ENCODE measurements around the gene SLC8A2.

Gene SLC8A2

DNA sequence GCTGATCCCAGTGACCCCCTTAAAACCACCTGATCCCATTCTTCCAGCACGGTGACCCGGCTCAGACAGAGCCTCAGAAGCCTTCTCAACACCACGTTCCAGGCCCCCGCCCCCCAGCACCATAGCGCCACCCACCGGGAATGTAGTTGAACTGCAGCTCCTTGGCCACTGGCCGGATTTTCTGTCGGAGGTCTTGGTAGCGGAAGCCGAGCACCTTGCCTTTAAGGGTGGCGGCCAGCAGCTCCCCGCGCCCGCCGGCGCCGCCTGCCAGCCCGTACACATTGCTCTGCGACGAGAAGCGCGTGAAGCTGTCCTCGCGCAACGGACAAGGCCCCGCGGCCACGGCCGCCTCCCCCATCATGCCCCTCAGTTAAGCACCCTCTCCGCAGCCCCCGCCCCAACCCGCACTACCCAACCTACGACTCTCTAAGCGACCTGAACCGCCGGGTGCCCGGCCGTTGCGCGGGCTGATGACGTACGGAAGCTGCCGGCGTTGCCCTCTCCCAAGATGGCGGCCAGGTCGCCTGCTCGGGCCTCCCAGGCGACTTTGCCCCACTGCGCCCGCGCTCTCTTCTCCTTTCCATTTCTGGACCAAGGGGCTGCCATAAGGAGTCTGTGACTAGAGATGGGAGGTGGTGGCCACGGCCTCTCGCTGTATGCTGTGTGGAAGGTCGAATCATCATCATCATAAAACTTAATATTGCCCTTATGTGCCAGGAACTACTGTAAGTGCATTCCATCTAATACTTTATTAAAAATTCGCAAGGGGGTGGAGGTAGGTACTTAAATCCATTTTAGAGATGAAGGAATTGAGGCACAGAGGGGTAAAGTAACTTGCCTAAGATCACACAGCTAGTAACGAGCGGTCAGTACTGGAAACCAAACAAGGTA is 12.4 kb upstream of the SLC8A2 start, which contains the start of gene KPTN:
Gene KPTN (minus strand): TSS at position 420 of the 891 bp plus-strand sequence. CDS start 59 bp downstream, at position 361.
- Histone ChIP-seq H3K4me3 (ENCODE audit: low read depth, low read length) (peak within 1 kb of the TSS; percentile 98), H3K27ac (ENCODE audit: low read depth, low read length) (peak within 1 kb of the TSS; percentile 90), H3K4me1 (ENCODE audit: control insufficient read depth, insufficient read depth, low read length) (no peaks in the 10 kb centered on the region), H3K9ac (ENCODE audit: low read depth, low read length) (peak within 1 kb of the TSS; percentile 95), H3K9me3 (ENCODE audit: control insufficient read depth, insufficient read depth, low read length) (no peaks in the 10 kb centered on the region), H3K27me3 (ENCODE audit: control insufficient read depth, insufficient read depth, low read length) (no peaks in the 10 kb centered on the region), H3K36me3 (ENCODE audit: control insufficient read depth, insufficient read depth, low read length) (peaks cover 8% of the 10 kb centered on the region)

DNA sequence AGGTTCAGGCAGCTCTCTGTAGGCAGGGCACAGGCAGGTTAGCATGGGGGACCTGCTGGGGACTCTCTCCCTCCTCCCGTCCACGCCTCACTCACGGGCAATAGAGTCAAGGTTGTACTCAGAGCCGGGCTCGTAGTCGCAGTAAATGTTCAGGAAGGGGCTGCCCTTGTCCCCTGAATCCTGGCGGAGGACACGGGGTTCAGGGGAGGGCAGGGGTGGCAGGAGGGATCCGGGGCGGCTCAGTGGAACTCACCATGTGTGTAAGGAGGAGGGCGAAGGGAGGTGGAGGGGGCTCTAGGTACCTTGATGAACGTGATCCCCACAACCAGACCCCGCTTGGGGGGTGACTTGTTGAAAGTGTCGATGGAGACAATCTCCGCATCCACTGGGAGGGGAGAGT is 11.5 kb upstream of the SLC8A2 start:
- no peak overlapping the region for H3K27ac ChIP-seq (ENCODE audit: low read depth, low read length)

GRCh38 chr19:47481460-47482052 is 9.9 kb upstream of the SLC8A2 start:
- Histone ChIP-seq H3K27ac (ENCODE audit: low read depth, low read length) (no peak overlapping the region), H3K4me3 (ENCODE audit: low read depth, low read length) (no peak overlapping the region), H3K9ac (ENCODE audit: low read depth, low read length) (no peak overlapping the region), H3K9me3 (ENCODE audit: control insufficient read depth, insufficient read depth, low read length) (no peaks in the 10 kb centered on the region), H3K4me1 (ENCODE audit: control insufficient read depth, insufficient read depth, low read length) (no peaks in the 10 kb centered on the region), H3K27me3 (ENCODE audit: control insufficient read depth, insufficient read depth, low read length) (no peaks in the 10 kb centered on the region), H3K36me3 (ENCODE audit: control insufficient read depth, insufficient read depth, low read length) (peaks cover 1% of the 10 kb centered on the region; the same call in 1 of the 2 replicates)

More for the DNA sequence above, 11.5 kb upstream of the SLC8A2 start:
- Histone ChIP-seq H3K36me3 (ENCODE audit: control insufficient read depth, insufficient read depth, low read length) (peaks cover 6% of the 10 kb centered on the region), H3K4me3 (ENCODE audit: low read depth, low read length) (peak overlapping the region; percentile 98; the same call in 1 of the 2 replicates), H3K9me3 (ENCODE audit: control insufficient read depth, insufficient read depth, low read length) (no peaks in the 10 kb centered on the region), H3K27me3 (ENCODE audit: control insufficient read depth, insufficient read depth, low read length) (no peaks in the 10 kb centered on the region), H3K4me1 (ENCODE audit: control insufficient read depth, insufficient read depth, low read length) (no peaks in the 10 kb centered on the region), H3K9ac (ENCODE audit: low read depth, low read length) (peak overlapping the region; percentile 10; the same call in 1 of the 2 replicates)

DNA sequence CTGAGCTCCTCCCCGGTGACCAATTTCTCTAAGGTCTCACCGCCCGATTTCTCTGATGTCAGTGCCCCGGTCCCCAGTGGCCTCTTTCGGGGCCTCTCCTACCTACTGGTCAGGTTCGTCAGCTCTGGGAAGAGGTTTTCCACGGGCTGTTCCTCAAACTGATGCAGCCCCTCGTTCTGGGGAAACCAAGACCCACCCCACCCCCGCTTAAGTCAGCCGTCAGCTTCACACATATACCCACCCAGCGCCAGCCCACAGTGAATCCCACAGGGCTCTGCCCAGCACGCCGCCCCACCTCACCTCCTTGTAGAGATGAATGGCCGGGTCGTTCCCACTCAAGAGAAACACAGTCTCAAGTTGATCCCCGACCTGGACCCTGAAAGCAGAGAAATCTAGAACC is 9.0 kb upstream of the SLC8A2 start:
- Histone ChIP-seq H3K27me3 (ENCODE audit: control insufficient read depth, insufficient read depth, low read length) (no peaks in the 10 kb centered on the region), H3K9me3 (ENCODE audit: control insufficient read depth, insufficient read depth, low read length) (no peaks in the 10 kb centered on the region), H3K4me3 (ENCODE audit: low read depth, low read length) (peak overlapping the region; percentile 69), H3K4me1 (ENCODE audit: control insufficient read depth, insufficient read depth, low read length) (no peaks in the 10 kb centered on the region), H3K9ac (ENCODE audit: low read depth, low read length) (no peak overlapping the region), H3K27ac (ENCODE audit: low read depth, low read length) (no peak overlapping the region), H3K36me3 (ENCODE audit: control insufficient read depth, insufficient read depth, low read length) (peaks cover 3% of the 10 kb centered on the region; the same call in 1 of the 2 replicates)

GRCh38 chr19:47479701-47480503 is 8.2 kb upstream of the SLC8A2 start:
- Histone ChIP-seq H3K9me3 (ENCODE audit: control insufficient read depth, insufficient read depth, low read length) (no peaks in the 10 kb centered on the region), H3K4me3 (ENCODE audit: low read depth, low read length) (peak overlapping the region; percentile 69), H3K27me3 (ENCODE audit: control insufficient read depth, insufficient read depth, low read length) (no peaks in the 10 kb centered on the region), H3K9ac (ENCODE audit: low read depth, low read length) (no peak overlapping the region), H3K36me3 (ENCODE audit: control insufficient read depth, insufficient read depth, low read length) (peaks cover 3% of the 10 kb centered on the region; the same call in 1 of the 2 replicates), H3K27ac (ENCODE audit: low read depth, low read length) (no peak overlapping the region), H3K4me1 (ENCODE audit: control insufficient read depth, insufficient read depth, low read length) (no peaks in the 10 kb centered on the region)

DNA sequence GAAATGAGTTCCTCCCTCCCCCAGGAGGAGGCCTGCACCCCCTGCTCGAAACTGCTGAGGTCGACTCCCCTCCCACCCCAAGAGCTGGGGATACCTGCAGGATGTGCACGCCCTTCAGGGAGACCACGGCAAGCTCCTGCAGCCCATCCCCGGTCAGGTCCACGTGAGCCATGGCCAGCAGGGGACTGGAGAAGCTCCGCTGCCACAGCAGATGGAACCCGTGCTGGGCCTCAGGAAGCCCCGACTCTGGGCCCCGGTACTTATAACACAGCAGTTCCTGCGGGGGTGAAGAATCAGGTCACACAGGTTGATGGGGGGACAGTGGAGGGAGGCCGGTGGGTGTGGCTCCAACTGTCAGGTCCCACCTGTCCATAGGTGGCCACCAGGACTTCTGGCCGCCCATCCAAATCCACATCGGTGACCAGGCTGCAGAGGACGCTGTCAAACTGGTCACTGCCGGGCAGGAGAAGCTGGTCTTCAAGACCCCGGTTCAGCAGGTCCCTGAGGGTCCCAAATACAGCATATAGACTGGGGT is 4.8 kb upstream of the SLC8A2 start:
- H3K27me3 ChIP-seq (ENCODE audit: control insufficient read depth, insufficient read depth, low read length) = no peaks in the 10 kb centered on the region
- H3K36me3 ChIP-seq (ENCODE audit: control insufficient read depth, insufficient read depth, low read length) = peaks cover 3% of the 10 kb centered on the region; the same call in 1 of the 2 replicates
- no peak overlapping the region for H3K4me3 ChIP-seq (ENCODE audit: low read depth, low read length)
- no peak overlapping the region for H3K27ac ChIP-seq (ENCODE audit: low read depth, low read length)
- H3K9ac ChIP-seq (ENCODE audit: low read depth, low read length) = no peak overlapping the region
- peaks cover 3% of the 10 kb centered on the region; the same call in 1 of the 2 replicates for H3K4me1 ChIP-seq (ENCODE audit: control insufficient read depth, insufficient read depth, low read length)
- H3K9me3 ChIP-seq (ENCODE audit: control insufficient read depth, insufficient read depth, low read length) = no peaks in the 10 kb centered on the region

GRCh38 chr19:47475465-47475864 is 3.8 kb upstream of the SLC8A2 start:
- Histone ChIP-seq H3K9ac (ENCODE audit: low read depth, low read length) (no peak overlapping the region), H3K27ac (ENCODE audit: low read depth, low read length) (no peak overlapping the region), H3K4me3 (ENCODE audit: low read depth, low read length) (no peak overlapping the region), H3K9me3 (ENCODE audit: control insufficient read depth, insufficient read depth, low read length) (no peaks in the 10 kb centered on the region), H3K36me3 (ENCODE audit: control insufficient read depth, insufficient read depth, low read length) (peaks cover 3% of the 10 kb centered on the region; the same call in 1 of the 2 replicates), H3K27me3 (ENCODE audit: control insufficient read depth, insufficient read depth, low read length) (peaks cover 9% of the 10 kb centered on the region; the same call in 1 of the 2 replicates), H3K4me1 (ENCODE audit: control insufficient read depth, insufficient read depth, low read length) (peaks cover 4% of the 10 kb centered on the region; the same call in 1 of the 2 replicates)

DNA sequence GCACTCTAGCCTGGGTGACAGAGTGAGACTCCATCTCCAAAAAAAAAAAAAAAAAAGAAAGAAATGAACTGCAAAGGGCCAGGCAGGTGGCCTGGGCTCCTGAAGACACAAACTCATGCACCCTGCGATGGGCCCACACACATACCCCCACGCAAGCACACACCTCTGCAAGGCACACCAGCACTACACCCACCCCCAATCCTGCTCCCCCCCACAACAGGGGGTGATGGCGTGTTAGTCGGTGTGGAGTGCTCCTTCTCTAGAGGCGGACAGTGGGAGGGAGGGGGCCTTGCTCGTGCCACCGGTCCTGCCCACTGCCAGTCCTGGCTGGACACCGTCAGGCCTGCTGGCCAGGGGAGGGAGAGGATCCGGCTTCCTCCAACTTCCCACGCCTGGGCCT is 1.6 kb upstream of the SLC8A2 start:
- H3K27ac ChIP-seq (ENCODE audit: low read depth, low read length) = no peak overlapping the region
- no peak overlapping the region for H3K9ac ChIP-seq (ENCODE audit: low read depth, low read length)
- H3K27me3 ChIP-seq (ENCODE audit: control insufficient read depth, insufficient read depth, low read length) = peaks cover 10% of the 10 kb centered on the region; the same call in 1 of the 2 replicates
- peaks cover 24% of the 10 kb centered on the region; the same call in 1 of the 2 replicates for H3K4me1 ChIP-seq (ENCODE audit: control insufficient read depth, insufficient read depth, low read length)
- H3K4me3 ChIP-seq (ENCODE audit: low read depth, low read length) = no peak overlapping the region
- no peaks in the 10 kb centered on the region for H3K9me3 ChIP-seq (ENCODE audit: control insufficient read depth, insufficient read depth, low read length)
- peaks cover 3% of the 10 kb centered on the region; the same call in 1 of the 2 replicates for H3K36me3 ChIP-seq (ENCODE audit: control insufficient read depth, insufficient read depth, low read length)

GRCh38 chr19:47471381-47471732 is 336 bp downstream of the SLC8A2 start:
- H3K4me1 ChIP-seq (ENCODE audit: control insufficient read depth, insufficient read depth, low read length) = peaks cover 24% of the 10 kb centered on the region; the same call in 1 of the 2 replicates
- H3K36me3 ChIP-seq (ENCODE audit: control insufficient read depth, insufficient read depth, low read length) = no peaks in the 10 kb centered on the region
- no peaks in the 10 kb centered on the region for H3K9me3 ChIP-seq (ENCODE audit: control insufficient read depth, insufficient read depth, low read length)
- H3K27me3 ChIP-seq (ENCODE audit: control insufficient read depth, insufficient read depth, low read length) = peaks cover 10% of the 10 kb centered on the region; the same call in 1 of the 2 replicates
- no peak overlapping the region for H3K27ac ChIP-seq (ENCODE audit: low read depth, low read length)
- no peak overlapping the region for H3K9ac ChIP-seq (ENCODE audit: low read depth, low read length)
- H3K4me3 ChIP-seq (ENCODE audit: low read depth, low read length) = peak overlapping the region; percentile 76

DNA sequence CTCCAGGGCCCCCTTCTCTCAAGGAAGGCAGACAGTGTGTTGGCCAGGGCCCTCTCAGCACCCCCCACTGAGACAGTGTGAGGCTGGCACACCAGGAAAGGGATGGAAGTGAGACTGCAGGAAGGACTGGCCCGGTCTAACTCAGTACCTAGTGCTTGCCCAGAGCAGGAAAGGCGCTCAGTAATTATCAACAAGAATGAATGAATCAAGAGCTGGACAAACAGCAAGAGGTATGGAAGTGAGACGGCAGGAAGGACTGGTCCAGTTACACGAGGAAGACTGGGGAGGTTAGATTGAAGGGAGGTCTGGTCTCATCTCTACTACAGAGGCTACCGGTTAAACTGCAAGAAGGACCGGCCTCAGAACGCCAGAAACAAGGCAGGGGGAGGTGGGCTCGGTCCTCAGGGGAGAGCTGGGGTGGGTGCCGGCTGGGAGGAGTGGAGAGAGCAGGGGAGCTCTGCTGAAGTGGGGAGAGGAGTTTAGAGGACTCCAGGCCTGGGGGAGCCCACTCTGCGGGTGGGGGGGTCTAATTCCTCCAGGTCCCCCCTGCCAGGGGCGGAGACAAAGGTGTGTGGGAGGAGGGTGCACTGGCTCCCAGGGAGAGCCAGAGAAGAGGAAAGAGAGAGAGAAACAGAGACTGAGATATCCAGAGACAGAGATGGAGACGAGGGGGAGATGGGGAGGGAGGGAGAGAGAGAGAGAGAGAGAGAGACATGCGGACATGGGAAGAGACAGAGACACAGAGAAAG is 1.1 kb downstream of the SLC8A2 start:
- Histone ChIP-seq H3K4me1 (ENCODE audit: control insufficient read depth, insufficient read depth, low read length) (peaks cover 24% of the 10 kb centered on the region; the same call in 1 of the 2 replicates), H3K9ac (ENCODE audit: low read depth, low read length) (no peak overlapping the region), H3K27me3 (ENCODE audit: control insufficient read depth, insufficient read depth, low read length) (peaks cover 10% of the 10 kb centered on the region; the same call in 1 of the 2 replicates), H3K9me3 (ENCODE audit: control insufficient read depth, insufficient read depth, low read length) (no peaks in the 10 kb centered on the region), H3K36me3 (ENCODE audit: control insufficient read depth, insufficient read depth, low read length) (0 out of 2 replicates have a peak, but pooled peaks cover 3% of the 10 kb centered on the region), H3K4me3 (ENCODE audit: low read depth, low read length) (peak overlapping the region; percentile 76), H3K27ac (ENCODE audit: low read depth, low read length) (no peak overlapping the region)
